NCI-H510A (cell line): ENCODE measurements around the gene HTR3B.
"Not testable (repeated sequence)": the region's sequence is repeated elsewhere in the genome, so short reads cannot be mapped to it uniquely, and the experiment has no call there.

Source experiments
- DNase-seq: peaks from one replicate; lab custom pipeline; 2025; lab: John Stamatoyannopoulos, UW

HTR3B gene, protein sequence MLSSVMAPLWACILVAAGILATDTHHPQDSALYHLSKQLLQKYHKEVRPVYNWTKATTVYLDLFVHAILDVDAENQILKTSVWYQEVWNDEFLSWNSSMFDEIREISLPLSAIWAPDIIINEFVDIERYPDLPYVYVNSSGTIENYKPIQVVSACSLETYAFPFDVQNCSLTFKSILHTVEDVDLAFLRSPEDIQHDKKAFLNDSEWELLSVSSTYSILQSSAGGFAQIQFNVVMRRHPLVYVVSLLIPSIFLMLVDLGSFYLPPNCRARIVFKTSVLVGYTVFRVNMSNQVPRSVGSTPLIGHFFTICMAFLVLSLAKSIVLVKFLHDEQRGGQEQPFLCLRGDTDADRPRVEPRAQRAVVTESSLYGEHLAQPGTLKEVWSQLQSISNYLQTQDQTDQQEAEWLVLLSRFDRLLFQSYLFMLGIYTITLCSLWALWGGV

GRCh38 chr11:113904379-113905101, at the start of gene HTR3B:
TSS of gene HTR3B (plus strand) at chr11:113904796. CDS start at chr11:113904934, 138 bp downstream.
- no peak for DNase-seq

- DNase-seq = no peak
Observed at GRCh38 chr11:113855803-113856202, 48.8 kb upstream of the HTR3B start.

GRCh38 chr11:113856966-113857759, 47.4 kb upstream of the HTR3B start:
- no peak for DNase-seq

DNA sequence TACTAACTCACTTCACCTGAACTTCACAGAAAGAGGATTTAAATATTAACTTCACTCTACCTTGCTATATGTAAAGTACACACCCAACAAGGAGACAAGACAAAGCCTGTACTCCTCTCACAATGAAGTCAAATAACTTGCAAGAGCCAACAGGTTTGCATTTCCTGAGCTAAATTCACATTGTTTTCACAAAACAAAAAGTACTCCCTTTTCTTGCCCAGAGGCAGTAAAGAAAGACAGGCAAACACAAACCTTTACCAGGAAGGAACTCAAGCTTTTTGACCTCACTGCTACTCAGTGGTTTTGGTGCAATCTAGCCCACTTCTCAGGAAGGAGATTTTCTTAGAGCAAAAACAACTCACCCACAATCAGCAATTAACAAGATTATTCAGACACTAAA, 44.9 kb upstream of the HTR3B start:
- no peak for DNase-seq

- DNase-seq = peak; percentile 28
Observed at GRCh38 chr11:113862435-113862834, 42.2 kb upstream of the HTR3B start.

DNA sequence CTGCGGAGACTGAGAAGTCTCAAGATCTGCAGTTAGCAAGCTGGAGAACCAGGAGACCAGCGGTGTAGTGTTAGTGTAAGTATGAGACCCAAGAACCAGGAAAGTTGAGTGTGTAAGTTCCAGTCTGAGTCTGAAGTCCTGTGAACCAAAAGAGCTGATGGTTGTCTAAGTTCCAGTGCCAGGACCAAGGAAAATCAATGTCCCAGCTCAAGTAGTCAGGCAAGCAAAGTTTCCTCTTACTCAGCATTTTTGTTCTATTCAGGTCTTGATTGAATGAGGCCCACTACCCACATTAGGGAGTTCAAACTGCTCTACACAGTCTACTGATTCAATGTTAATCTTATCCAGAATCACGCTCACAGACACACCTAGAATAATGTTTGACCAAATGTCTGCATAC, 40.2 kb upstream of the HTR3B start:
- DNase-seq = no peak

- DNase-seq = no peak
Observed at GRCh38 chr11:113865873-113866272, 38.7 kb upstream of the HTR3B start.

GRCh38 chr11:113867843-113868503, 36.6 kb upstream of the HTR3B start:
- DNase-seq = no peak

GRCh38 chr11:113871336-113871735, 33.3 kb upstream of the HTR3B start:
- DNase-seq = no peak

DNA sequence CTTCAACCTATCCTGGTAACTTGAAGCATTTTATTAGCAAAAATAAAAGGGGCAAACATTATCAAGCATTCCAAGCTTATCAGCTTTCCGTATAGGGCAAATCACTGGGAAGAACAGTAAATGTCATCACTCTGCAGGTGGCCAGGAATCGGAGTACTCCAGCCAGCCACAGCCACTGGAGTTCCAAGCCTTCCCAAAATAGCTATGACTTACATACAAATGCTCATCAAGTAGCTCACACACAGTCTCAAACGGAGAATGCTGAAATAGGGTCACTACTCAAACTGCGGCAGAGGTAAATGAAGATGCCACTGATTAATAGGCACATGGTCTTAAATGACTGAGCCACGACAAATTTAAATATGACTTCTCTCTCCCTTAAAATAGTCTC, 31.4 kb upstream of the HTR3B start:
- no peak for DNase-seq

- no peak for DNase-seq
Observed at GRCh38 chr11:113874096-113874495, 30.5 kb upstream of the HTR3B start.

- DNase-seq = no peak
Observed at GRCh38 chr11:113874581-113875233, 29.9 kb upstream of the HTR3B start.

DNA sequence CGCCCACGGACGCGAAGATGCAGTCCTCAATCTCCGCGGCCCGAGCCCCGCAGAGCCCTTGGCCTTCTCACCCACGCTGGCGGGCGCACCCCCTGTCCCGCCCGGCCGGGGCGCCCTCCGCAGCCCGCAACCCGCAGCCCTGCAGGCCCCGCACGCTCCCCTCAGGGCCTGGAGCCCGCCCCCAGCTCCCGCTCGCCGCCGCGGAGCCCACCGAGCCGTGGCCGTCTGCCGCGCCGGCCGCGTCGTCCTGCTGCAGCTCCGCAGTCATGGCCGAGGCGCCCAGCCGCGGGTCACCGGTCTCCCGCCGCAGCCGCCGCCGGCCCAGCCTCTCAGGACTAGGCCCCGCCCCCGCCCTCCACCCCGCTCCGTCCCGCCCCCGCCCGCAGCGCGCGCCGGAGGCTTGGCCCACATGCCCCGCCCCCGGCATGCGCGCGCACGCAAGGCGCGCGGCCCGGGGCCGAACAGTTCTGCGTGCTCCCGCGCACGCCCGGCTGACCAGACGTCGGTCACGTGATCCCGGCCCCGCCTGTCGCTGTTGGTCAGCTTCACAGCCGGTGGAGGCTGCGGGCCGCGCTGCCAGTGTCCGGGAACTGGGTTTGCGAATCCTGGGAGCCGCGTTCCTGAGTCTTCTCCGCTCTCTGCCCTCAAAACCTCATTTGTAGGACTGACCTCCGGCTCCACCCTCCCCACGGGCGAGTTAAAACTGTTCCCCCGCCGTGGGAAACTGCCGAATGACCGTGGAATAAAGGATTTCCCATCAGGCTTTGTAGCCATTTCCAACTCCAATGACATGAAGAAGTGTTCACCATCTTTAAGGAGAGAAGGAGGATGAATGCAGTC, 29.1 kb upstream of the HTR3B start, which contains the start of gene USP28:
USP28 (minus strand) TSS at position 339 of the 840 bp plus-strand sequence; CDS start at position 268, 71 bp downstream.
- DNase-seq = peak; percentile 94

DNA sequence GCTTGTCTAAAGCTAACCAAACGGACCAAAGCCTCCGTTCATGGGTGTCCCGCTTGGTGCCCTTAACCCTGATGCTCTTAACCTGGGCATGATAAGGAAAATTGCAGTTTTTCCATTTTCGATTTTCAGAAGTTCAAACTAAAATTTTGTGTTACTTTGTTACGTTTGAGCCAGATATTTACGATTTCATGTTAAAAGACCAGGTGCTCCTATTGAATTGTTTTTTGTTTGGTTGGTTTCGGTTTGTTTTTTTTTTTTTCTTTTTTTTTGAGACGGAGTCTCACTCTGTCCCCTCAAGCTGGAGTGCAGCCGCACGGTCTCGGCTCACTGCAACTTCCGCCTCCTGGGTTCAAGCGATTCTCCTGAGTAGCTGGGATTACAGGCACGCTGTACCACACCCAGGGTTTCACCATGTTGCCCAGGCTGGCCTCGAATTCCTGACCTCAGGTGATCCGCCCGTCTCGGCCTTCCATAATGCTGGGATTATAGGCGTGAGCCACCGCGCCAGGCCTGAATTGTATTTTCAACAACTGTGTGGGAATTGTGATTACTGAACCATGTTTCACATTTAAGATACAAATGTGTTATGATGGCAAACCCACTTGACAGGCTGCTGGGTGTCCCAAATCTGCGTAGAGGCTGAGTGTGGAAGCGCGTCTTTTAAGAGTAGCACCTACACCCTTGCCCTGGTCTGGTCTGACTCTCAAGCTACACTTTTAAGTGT, 28.4 kb upstream of the HTR3B start:
- no peak for DNase-seq

GRCh38 chr11:113876798-113877669, 27.6 kb upstream of the HTR3B start:
- DNase-seq = no peak

- DNase-seq = no peak
Observed at GRCh38 chr11:113877670-113878055, 26.9 kb upstream of the HTR3B start.

DNA sequence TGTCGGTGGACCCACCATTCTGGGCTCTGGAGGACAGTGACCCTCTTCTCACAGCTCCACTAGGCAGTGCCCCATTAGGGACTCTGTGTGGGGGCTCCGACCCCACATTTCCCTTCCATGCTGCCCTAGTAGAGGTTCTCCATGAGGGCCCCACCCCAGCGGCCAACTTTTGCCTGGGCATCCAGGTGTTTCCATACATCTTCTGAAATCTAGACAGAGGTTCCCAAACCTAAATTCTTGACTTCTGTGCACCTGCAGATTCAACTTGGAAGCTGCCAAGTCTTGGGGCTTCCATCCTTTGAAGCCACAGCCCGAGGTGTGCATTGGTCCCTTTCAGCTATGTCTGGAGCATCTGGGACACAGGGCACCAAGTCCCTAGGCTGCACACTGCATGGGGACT, 25.1 kb upstream of the HTR3B start:
- not testable (repeated sequence) for DNase-seq

- DNase-seq = no peak
Observed at GRCh38 chr11:113880971-113881370, 23.6 kb upstream of the HTR3B start.

GRCh38 chr11:113881856-113882255, 22.7 kb upstream of the HTR3B start:
- DNase-seq = no peak
